Measurements from ENCODE around the gene SMAD7.

SMAD7 gene

GRCh38 chr18:48898521-48898920 lies 52.2 kb downstream of the SMAD7 start:
- ATAC-seq: no peak
- TF ChIP-seq PPARA (CRISPR knock-in tag; IDR thresholded peaks at IDR 0.05; ENCODE audit: borderline replicate concordance) (no peak), CSRNP3 (CRISPR knock-in tag; IDR thresholded peaks at IDR 0.05) (no peak), SNAI2 (CRISPR knock-in tag; IDR thresholded peaks at IDR 0.05) (no peak), ZFP30 (CRISPR knock-in tag; IDR thresholded peaks at IDR 0.05) (no peak), TCF4 (CRISPR knock-in tag; IDR thresholded peaks at IDR 0.05; ENCODE audit: borderline replicate concordance) (no peak), ZC3H10 (CRISPR knock-in tag; IDR thresholded peaks at IDR 0.05) (no peak), PATZ1 (CRISPR knock-in tag; IDR thresholded peaks at IDR 0.05; ENCODE audit: borderline replicate concordance) (no peak), TOX (CRISPR knock-in tag; IDR thresholded peaks at IDR 0.05; ENCODE audit: borderline replicate concordance) (no peak), ESRRG (CRISPR knock-in tag; IDR thresholded peaks at IDR 0.05) (no peak), ZFP3 (CRISPR knock-in tag; IDR thresholded peaks at IDR 0.05) (no peak), BACH2 (CRISPR knock-in tag; IDR thresholded peaks at IDR 0.05; ENCODE audit: borderline replicate concordance) (no peak), ARNTL (CRISPR knock-in tag; IDR thresholded peaks at IDR 0.05; ENCODE audit: borderline replicate concordance, low read depth) (no peak), ISL1 (CRISPR knock-in tag; IDR thresholded peaks at IDR 0.05) (no peak), OSR1 (CRISPR knock-in tag; IDR thresholded peaks at IDR 0.05) (no peak), CSDC2 (CRISPR knock-in tag; IDR thresholded peaks at IDR 0.05) (no peak), POU6F1 (CRISPR knock-in tag; IDR thresholded peaks at IDR 0.05; ENCODE audit: borderline replicate concordance, low read depth) (no peak)
- TF ChIP-seq, protein P1, sequence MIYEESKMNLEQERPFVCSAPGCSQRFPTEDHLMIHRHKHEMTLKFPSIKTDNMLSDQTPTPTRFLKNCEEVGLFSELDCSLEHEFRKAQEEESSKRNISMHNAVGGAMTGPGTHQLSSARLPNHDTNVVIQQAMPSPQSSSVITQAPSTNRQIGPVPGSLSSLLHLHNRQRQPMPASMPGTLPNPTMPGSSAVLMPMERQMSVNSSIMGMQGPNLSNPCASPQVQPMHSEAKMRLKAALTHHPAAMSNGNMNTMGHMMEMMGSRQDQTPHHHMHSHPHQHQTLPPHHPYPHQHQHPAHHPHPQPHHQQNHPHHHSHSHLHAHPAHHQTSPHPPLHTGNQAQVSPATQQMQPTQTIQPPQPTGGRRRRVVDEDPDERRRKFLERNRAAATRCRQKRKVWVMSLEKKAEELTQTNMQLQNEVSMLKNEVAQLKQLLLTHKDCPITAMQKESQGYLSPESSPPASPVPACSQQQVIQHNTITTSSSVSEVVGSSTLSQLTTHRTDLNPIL (CRISPR knock-in tag; IDR thresholded peaks at IDR 0.05; ENCODE audit: low read depth): no peak
- TF ChIP-seq, protein P2, sequence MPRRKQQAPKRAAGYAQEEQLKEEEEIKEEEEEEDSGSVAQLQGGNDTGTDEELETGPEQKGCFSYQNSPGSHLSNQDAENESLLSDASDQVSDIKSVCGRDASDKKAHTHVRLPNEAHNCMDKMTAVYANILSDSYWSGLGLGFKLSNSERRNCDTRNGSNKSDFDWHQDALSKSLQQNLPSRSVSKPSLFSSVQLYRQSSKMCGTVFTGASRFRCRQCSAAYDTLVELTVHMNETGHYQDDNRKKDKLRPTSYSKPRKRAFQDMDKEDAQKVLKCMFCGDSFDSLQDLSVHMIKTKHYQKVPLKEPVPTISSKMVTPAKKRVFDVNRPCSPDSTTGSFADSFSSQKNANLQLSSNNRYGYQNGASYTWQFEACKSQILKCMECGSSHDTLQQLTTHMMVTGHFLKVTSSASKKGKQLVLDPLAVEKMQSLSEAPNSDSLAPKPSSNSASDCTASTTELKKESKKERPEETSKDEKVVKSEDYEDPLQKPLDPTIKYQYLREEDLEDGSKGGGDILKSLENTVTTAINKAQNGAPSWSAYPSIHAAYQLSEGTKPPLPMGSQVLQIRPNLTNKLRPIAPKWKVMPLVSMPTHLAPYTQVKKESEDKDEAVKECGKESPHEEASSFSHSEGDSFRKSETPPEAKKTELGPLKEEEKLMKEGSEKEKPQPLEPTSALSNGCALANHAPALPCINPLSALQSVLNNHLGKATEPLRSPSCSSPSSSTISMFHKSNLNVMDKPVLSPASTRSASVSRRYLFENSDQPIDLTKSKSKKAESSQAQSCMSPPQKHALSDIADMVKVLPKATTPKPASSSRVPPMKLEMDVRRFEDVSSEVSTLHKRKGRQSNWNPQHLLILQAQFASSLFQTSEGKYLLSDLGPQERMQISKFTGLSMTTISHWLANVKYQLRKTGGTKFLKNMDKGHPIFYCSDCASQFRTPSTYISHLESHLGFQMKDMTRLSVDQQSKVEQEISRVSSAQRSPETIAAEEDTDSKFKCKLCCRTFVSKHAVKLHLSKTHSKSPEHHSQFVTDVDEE (CRISPR knock-in tag; IDR thresholded peaks at IDR 0.05): no peak

GRCh38 chr18:48897531-48897930 lies 53.2 kb downstream of the SMAD7 start:
- TF ChIP-seq ZFP3 (CRISPR knock-in tag; IDR thresholded peaks at IDR 0.05): no peak
- no peak for TF ChIP-seq ESRRG (CRISPR knock-in tag; IDR thresholded peaks at IDR 0.05)
- no peak for TF ChIP-seq ZNF8 (CRISPR knock-in tag; IDR thresholded peaks at IDR 0.05)
- TF ChIP-seq RARB (CRISPR knock-in tag; IDR thresholded peaks at IDR 0.05): no peak
- no peak for TF ChIP-seq ZFP30 (CRISPR knock-in tag; IDR thresholded peaks at IDR 0.05)
- TF ChIP-seq TCF4 (CRISPR knock-in tag; IDR thresholded peaks at IDR 0.05; ENCODE audit: borderline replicate concordance): no peak
- TF ChIP-seq CSDC2 (CRISPR knock-in tag; IDR thresholded peaks at IDR 0.05): no peak
- TF ChIP-seq TOX (CRISPR knock-in tag; IDR thresholded peaks at IDR 0.05; ENCODE audit: borderline replicate concordance): no peak
- no peak for TF ChIP-seq OSR1 (CRISPR knock-in tag; IDR thresholded peaks at IDR 0.05)
- TF ChIP-seq, protein P1 (CRISPR knock-in tag; IDR thresholded peaks at IDR 0.05; ENCODE audit: low read depth): no peak
- no peak for TF ChIP-seq SNAI2 (CRISPR knock-in tag; IDR thresholded peaks at IDR 0.05)
- TF ChIP-seq, protein P2 (CRISPR knock-in tag; IDR thresholded peaks at IDR 0.05): no peak
- TF ChIP-seq PPARA (CRISPR knock-in tag; IDR thresholded peaks at IDR 0.05; ENCODE audit: borderline replicate concordance): no peak
- TF ChIP-seq POU6F1 (CRISPR knock-in tag; IDR thresholded peaks at IDR 0.05; ENCODE audit: borderline replicate concordance, low read depth): no peak
- no peak for TF ChIP-seq ZNF565 (CRISPR knock-in tag; conservative IDR thresholded peaks at IDR 0.05; ENCODE audit: low read depth)
- no peak for TF ChIP-seq GLIS3 (CRISPR knock-in tag; IDR thresholded peaks at IDR 0.05)
- no peak for TF ChIP-seq ZC3H10 (CRISPR knock-in tag; IDR thresholded peaks at IDR 0.05)
- TF ChIP-seq ARNTL (CRISPR knock-in tag; IDR thresholded peaks at IDR 0.05; ENCODE audit: borderline replicate concordance, low read depth): no peak
- TF ChIP-seq ZNF70 (CRISPR knock-in tag; IDR thresholded peaks at IDR 0.05): no peak
- no peak for TF ChIP-seq BACH2 (CRISPR knock-in tag; IDR thresholded peaks at IDR 0.05; ENCODE audit: borderline replicate concordance)
- ATAC-seq: no peak
